ENCODE data around the gene KIAA0232.

DNA sequence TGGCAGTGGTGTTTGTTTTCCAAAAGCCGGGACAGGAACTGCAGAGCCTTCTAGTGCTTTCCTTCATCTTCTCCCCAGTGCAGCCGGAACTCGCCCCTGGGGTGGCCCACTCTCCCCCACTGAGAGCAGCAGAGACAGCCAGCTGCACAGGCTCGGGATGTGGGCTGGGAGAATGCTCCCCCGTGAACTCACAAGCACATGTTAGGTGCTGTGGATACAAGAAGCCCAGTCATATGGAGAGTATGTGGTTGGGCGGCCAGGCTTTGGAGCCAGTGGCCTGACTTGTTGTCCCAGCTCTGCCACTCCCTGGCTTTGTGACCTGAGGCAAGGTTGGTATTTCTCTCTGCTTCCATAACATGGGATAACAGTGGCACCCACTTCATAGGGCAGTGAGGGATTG lies 9.4 kb upstream of the KIAA0232 start:
- TF ChIP-seq TAF1 (conservative IDR thresholded peaks at IDR 0.05) (no peak), SP1 (IDR thresholded peaks at IDR 0.05) (no peak), RAD21 (IDR thresholded peaks at IDR 0.05) (no peak), HNF4A (conservative IDR thresholded peaks at IDR 0.05) (no peak), GABPA (IDR thresholded peaks at IDR 0.05 in 1 of 2, conservative IDR thresholded peaks at IDR 0.05 in 1 of 2) (no peak), EGR1 (IDR thresholded peaks at IDR 0.05; ENCODE audit: low read depth in 2 of 2) (no peak), YY1 (IDR thresholded peaks at IDR 0.05) (no peak), JUND (IDR thresholded peaks at IDR 0.05) (no peak), NR2F2 (IDR thresholded peaks at IDR 0.05) (no peak)
- TF ChIP-seq, protein P1, sequence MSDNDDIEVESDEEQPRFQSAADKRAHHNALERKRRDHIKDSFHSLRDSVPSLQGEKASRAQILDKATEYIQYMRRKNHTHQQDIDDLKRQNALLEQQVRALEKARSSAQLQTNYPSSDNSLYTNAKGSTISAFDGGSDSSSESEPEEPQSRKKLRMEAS (IDR thresholded peaks at IDR 0.05) = no peak
- TF ChIP-seq, protein P2, sequence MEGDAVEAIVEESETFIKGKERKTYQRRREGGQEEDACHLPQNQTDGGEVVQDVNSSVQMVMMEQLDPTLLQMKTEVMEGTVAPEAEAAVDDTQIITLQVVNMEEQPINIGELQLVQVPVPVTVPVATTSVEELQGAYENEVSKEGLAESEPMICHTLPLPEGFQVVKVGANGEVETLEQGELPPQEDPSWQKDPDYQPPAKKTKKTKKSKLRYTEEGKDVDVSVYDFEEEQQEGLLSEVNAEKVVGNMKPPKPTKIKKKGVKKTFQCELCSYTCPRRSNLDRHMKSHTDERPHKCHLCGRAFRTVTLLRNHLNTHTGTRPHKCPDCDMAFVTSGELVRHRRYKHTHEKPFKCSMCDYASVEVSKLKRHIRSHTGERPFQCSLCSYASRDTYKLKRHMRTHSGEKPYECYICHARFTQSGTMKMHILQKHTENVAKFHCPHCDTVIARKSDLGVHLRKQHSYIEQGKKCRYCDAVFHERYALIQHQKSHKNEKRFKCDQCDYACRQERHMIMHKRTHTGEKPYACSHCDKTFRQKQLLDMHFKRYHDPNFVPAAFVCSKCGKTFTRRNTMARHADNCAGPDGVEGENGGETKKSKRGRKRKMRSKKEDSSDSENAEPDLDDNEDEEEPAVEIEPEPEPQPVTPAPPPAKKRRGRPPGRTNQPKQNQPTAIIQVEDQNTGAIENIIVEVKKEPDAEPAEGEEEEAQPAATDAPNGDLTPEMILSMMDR (IDR thresholded peaks at IDR 0.05; ENCODE audit: low read depth, low read length, missing input control) = no peak
- TF ChIP-seq, protein P3, sequence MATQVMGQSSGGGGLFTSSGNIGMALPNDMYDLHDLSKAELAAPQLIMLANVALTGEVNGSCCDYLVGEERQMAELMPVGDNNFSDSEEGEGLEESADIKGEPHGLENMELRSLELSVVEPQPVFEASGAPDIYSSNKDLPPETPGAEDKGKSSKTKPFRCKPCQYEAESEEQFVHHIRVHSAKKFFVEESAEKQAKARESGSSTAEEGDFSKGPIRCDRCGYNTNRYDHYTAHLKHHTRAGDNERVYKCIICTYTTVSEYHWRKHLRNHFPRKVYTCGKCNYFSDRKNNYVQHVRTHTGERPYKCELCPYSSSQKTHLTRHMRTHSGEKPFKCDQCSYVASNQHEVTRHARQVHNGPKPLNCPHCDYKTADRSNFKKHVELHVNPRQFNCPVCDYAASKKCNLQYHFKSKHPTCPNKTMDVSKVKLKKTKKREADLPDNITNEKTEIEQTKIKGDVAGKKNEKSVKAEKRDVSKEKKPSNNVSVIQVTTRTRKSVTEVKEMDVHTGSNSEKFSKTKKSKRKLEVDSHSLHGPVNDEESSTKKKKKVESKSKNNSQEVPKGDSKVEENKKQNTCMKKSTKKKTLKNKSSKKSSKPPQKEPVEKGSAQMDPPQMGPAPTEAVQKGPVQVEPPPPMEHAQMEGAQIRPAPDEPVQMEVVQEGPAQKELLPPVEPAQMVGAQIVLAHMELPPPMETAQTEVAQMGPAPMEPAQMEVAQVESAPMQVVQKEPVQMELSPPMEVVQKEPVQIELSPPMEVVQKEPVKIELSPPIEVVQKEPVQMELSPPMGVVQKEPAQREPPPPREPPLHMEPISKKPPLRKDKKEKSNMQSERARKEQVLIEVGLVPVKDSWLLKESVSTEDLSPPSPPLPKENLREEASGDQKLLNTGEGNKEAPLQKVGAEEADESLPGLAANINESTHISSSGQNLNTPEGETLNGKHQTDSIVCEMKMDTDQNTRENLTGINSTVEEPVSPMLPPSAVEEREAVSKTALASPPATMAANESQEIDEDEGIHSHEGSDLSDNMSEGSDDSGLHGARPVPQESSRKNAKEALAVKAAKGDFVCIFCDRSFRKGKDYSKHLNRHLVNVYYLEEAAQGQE (IDR thresholded peaks at IDR 0.05) = no peak
- TF ChIP-seq, protein P4, sequence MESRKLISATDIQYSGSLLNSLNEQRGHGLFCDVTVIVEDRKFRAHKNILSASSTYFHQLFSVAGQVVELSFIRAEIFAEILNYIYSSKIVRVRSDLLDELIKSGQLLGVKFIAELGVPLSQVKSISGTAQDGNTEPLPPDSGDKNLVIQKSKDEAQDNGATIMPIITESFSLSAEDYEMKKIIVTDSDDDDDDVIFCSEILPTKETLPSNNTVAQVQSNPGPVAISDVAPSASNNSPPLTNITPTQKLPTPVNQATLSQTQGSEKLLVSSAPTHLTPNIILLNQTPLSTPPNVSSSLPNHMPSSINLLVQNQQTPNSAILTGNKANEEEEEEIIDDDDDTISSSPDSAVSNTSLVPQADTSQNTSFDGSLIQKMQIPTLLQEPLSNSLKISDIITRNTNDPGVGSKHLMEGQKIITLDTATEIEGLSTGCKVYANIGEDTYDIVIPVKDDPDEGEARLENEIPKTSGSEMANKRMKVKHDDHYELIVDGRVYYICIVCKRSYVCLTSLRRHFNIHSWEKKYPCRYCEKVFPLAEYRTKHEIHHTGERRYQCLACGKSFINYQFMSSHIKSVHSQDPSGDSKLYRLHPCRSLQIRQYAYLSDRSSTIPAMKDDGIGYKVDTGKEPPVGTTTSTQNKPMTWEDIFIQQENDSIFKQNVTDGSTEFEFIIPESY (IDR thresholded peaks at IDR 0.05) = no peak
